DMS153 (cell line): ENCODE data around the gene LBHD2.
A peak's percentile ranks its signal among the peaks of the same experiment; 100 is the strongest.

Experiments used
- DNase-seq: peaks from one replicate; lab custom pipeline; 2025; lab: John Stamatoyannopoulos, UW

Gene LBHD2

DNA sequence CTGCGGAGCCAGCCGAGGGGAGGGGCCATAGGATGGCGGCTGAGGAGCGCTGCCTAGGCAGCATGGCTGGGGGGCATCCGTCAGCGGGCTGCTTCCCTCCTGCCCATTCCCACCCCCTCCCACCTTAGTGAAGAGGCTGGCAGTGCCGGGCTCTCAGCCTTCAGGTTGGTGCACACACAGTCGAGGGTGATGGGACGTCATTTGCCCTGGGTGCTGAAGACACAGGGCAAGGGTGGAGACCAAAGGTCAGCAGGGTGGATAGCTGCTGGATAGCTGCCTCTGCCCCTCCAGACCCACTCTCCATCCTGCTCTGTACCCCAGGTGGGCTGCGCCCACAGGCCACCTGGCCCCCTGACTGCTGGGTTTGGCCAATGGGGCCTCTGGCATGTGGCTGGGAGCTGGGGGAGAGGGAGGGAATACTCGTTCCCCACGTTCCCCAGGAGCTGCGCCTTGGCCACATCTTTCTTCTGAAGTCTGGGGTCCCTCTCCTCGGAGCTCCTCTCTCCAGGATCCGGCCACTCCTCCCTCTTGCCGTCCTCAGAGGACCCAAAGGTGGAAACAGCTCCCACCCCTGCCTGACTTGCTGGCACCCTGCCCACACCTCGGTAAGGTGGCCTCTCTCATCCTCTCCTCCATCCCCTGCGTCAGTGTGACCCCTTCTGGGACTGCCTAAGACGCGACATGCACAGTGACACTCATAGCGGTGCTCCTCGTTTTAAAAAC is 15.5 kb upstream of the LBHD2 start:
- DNase-seq = no peak

DNA sequence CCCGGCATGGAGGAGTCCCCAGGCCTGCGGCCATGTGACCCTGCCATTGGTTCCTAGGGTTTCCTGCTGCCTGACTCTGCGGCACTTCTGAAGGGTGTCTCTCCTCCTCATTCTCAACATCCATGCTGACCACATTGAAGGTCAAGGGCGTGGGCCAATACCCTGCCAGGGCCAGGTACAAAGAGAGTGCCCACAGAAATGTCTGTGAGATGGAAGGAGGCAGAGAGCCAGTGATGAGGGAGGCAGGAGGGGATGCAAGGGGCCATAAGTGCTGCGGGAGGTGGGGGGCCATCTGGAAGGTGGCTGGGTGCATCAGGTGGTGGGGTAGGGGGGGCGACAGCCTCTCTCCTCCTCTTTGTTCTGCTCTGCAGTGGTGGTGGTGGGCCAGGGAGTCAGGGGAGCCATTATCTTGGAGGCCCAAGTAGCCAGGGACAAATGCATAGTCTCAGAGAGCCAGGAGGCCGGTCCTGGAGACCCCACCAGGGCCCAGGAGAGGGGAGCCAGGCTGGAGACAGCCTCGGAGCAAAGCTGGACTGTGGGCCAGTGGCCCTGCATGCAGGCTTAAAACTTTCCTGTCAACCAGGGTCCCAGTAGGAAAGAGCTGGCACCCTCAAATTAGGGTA is 13.6 kb upstream of the LBHD2 start:
- DNase-seq = no peak

DNA sequence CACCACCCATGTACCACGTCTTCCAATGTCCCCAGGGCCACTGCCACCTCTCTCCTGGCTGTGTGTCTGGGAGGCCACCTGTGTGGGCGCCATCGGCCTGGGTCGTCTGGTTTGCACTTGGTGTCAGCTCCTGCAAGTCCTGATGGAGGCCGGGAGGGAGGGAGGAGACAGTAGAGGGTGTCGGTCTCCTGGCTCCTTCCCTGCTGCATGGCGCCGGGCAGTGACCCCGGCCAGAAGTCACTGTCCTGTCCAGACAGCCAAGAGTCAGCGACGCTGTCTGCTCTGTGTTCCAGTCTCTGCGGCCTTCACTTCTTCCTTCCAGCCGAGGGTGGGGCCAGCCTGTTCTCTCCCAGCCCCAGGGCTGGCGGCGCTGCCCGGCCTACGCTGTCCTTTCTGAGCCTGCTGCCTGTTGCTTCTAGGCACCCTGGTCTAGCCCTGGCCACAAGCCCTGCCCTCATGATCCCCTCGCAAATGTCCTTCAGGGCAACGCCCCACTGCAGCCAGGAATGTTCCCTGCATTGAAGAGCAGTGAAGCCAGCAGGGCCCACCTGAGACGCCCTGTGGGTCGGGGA is 13.0 kb upstream of the LBHD2 start:
- DNase-seq = no peak

DNA sequence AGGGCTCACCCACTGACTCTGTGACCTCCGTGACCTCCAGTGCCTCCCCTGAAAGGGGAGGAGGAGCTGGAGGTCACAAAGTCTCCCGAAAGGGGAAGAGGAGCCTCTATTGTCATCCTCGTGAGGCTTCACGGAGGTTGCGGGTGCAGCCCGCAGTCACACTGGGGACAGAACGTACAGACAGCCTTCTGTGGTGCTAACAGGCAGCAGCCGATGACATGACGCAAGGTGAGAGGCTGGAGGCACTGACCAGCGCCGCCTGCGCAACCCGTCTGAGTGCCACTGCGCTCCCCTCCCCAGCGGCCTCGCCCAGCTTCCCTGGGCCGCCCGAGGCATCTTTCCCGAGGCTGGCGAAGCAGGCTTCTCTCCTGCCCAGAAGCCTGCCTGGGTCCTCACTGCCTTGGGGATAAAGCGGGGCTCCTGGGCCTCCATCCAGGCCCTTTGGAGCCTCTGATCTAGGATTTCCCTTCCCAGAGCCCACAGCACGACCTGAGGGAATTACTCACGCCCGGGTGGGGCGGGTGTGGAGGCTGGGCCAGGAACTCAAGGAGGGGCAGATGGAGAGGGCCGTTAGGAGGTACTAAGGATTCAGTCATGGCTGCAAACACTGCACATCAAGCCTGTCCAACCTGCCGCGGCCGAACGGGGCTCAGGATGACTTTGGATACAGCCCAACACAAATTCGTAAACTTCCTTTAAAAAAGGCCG is 12.3 kb upstream of the LBHD2 start:
- no peak for DNase-seq

DNA sequence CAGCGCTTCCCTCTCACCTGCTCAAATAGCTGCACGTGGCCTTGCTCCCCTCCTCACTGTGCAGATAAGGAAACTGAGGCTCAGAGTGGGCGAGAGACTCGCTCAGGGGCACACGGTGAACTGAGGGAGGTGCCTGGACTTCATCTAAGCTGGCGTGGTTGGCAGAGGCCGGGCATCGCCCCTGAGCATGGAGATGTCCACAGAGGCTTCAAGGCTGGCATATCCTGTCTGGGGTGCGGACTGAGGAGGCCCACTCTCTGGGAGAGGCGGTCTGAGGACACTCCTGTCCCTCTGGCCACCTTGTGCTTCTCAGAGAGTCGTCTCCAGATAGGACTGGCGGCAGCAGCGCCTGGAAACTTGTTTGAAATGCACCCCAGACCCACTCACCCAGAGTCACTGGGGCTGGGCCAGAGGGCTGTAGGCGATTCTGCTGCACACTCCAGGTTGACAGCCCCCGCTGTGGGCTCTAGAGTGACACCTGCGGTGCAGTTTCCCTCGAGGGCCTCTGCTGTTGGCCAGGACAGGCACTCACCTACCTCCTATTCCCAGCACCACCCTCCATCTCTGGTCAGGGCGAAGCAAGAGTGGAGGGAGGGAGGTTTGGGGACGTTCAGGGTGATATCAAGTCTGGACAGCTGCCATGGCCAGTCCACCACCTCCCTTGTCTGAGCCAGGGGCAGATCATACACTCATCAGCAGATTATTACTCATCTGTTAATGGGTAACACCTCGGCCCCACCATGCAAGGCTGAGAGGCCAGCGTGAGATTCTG is 11.2 kb upstream of the LBHD2 start:
- no peak for DNase-seq

DNA sequence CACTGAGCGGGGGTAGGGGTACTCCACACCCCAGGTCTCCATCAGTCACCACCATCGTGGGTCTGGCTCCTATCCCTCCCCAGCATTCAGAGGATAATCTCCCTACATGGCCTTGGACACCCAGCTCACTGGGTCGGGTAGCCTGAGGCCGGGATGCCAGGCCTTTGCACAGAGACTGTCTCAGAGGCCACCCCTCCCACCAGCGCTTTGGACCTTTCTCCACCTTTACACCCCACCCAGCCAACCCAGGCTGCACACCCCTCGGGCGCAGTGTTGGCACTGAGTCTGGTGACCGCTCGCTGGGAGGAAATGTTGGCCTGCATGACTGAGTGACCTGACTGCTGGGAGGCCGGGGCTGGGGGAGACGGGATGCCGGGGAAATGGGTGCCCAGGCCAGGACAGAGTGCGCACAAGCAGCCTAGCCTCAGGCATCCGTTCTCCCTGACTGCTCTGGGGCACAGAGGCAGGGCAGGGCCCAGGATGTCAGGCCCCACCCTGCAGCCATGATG is 10.6 kb upstream of the LBHD2 start:
- DNase-seq = no peak

DNA sequence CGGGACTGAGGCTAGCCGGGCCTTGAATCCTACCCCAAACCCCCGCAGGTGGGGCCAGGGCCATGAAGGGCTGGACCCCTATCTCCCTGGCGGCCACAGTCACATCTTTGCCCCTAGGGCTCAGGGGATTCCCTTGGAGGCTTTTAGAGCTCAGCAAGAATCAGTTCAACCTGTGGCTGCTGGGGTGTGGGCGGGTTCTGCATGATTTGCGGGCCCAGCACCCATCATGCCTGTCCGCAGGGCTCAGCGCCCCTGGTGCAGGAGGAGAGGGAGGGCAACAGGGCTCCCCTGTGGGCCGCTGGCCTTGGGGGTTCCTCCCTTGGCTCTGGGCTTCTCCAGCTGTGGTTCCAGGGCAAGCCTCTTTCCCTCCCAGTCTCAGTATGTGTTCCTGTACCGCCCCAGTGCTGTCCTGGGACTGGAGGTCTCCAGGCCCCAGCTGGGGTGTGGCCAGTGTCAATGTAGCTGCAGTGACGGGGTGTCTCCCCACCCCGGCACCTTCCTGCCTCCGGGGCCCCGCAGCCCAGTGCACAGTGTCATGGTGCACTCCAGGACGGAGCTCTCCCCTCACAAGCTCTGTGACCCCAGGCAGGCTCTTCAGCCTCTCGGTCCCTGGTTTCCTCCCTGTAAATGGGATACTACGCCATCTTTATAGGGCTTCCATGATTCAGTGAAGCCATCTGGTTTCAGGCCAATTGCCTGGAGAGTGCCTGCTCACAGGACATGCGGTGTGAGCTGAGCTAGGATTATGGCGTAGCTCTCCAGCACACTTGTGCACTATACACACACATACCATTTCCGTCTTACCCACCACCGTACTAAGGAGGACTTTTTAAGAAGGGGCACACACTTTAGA is 9.9 kb upstream of the LBHD2 start:
- DNase-seq = no peak

DNA sequence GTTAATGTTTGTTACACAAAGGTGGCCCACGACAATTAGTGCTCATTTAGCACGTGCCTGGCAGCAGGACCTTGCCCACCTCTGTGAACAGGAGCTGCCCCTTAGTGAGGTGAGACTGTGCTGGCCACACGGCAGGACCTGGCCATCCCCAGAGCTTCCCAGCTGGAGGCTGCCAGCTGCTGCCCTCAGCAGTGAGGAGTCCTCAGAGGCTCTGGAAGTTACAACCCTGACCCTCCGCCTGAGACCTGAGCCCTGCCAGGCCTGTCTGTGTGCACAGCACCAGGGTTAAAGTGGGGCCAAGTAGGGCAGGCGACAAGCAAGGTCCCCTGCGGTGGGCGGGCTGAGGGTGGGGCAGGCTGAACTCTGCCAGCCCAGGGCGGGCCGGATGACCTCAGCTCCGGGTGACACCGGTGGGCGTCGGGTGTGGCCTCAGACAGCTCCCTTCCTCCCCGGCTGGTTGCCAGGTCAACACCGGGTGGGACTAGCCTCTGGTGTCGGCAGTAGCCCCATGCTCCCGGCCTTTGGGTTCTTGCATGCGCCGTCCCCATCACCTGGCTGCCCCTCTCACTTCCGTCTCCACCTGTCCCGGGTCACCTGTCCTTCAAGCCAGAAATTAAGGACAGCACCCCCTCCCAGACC is 9.2 kb upstream of the LBHD2 start:
- no peak for DNase-seq

DNA sequence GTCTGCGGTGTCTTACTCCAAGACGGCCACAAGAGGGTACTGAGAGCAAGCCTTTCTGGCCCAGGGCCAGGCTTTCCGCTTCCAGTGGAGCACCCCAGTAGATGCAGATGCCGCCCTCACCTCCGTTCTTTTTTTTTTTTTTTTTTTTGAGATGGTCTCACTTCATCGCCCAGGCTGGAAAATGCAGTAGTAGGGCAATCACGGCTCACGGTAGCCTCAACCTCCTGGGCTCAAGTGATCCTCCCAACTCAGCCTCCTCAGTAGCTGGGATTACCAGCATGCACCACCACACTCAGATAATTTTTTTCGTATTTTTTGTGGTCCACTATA is 5.6 kb upstream of the LBHD2 start:
- peak; percentile 18 for DNase-seq

DNA sequence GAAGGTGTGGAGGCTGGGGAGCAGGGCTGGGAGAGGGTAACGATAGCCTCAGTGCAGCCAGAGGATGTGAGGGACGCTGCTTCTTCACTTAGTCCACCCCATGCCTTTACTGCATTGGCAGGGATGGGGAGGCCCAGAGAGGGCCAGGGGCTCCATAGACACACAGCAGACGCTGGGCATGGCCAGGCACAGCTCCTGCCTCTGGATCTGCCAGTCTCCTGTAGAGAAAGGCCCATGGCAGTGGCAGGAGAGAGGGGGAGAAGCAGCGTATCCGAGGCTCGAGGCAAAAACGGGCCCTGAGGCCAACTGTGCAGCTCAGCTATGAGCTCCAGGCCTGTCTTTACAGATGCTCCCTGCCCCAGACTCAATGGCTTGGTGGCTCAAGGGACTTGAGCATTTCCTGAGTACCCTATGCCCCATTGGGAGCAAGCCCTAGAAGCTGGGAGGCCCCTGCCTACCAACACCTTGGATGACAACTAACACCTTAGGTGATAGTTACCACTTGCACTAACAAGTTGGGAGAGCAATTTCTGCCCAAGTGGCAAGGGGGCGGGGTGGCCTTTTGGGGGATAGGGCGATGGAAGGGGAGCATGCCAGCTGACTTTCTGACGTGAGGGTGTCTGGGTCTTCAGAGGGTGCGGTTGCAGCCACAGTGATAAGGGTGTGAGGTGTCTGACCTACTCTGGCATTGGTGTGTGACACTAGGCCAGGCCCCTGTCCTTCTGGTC is 5.0 kb upstream of the LBHD2 start:
- no peak for DNase-seq

DNA sequence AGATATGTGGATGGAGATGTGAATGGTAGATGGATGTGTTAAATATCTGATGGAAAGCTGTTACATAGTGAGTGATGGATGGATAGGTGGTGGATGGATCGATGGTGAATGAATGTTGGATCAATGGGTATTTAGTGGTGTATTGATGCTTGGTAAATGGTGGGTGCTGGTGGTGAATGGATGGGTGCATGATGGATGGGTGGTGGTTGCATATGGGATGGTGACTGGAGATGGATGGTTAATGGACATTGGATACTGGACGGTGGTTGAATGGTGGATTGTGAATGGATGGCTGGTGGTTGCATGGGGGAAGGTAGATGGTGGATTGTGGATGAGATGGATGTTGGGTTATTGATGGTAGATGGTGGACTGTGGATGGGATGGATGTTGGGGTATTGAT is 2.1 kb upstream of the LBHD2 start:
- no peak for DNase-seq

DNA sequence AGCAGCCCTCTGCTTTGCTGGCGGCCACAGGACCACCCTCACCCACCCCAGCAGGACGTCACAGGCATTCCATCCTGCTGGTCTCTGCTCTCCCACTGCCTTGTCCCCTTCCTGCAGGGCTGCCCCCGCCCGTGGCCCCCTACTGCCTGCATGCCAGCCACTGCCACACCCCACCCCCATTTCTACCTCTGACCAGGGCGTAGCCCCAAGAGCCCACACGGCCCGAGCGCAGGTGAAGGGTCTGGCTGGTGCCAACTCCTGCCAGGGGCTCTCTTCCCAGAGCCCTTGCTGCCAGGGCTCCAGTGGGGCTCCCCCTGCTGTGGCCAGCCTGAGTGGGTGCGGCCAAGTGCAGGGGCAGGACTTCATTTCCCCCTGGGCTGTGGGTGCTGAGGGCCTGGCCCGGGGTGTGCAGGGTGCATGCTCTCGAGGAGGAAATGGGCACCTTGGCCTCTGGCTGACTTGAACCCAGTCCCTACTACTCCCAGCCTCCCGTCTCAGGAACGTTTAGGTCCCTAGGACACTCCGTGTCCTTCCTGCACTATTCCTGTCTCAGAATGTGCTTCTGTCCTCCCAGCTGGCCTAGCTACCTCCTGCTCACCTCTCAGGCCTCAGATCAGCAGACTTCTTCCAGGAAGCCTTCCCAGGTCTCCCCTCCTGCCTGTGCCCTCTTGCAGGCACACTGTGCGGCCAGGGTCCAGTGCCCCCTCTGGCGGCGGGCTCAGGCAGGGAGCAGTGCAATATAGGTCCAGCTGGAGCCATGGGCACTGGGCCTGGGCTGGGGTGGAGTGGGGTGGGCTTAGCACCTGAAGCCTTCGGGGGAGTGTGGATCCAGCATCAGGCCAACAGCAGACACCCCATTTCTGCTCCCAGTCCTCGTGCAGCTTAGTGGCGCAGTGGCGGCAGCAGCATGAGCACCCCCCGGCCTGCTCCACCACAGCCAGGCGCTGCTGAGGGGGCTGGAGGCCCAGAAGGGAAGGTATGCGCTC is 1.4 kb downstream of the LBHD2 start:
- no peak for DNase-seq

DNA sequence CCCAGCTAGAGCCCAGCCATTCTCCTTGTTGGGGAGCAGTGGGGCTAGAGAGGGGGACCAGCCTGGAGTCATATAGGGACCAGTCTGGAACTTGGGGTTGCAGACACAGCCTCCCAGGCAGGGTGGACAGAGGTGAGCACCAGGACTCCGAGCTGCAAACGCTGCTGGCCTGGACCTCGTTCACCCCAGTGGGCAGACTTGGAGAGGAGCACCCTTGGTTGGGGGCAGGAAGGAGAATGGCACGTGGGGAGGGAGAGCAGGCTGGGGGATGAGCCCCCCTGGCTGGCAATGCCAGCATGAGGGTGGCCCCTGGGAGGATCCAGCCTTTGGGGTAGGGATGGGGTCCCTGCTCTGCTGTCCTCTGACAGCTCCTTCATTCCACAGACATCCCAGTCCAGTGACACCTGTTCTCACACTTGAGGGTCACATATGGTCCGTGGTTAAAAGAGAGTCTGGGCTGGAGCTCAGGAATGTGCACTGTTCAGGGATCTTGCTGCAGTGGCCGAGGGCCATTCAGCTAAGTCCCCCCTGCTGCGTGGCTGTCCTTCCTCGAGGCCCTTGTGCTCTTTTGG is 2.8 kb downstream of the LBHD2 start:
- DNase-seq = no peak

DNA sequence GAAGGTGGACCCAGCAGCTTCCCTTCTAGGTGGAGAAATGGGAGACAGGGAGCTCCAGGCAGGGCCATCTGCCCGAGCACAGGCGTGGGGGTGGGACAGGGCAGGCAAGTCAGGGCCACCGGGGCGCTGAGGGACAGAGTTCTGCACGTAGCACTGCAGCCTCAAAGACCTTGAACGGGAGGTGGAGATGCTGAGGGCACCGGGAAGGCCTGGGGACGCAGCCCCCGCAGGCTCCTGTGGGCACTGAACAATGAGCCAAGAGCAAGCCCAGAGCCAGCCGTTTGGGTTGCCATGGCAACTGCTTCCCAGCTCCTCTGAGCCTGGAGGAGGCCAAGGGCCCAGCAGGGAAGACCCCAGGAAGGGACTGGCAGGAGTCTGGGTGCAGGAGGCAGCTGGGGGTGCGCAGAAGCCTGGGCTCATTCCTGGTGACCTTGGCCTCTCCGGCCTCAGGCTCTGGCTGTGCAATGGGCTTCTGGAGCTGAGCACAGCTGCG is 3.4 kb downstream of the LBHD2 start:
- DNase-seq = no peak

DNA sequence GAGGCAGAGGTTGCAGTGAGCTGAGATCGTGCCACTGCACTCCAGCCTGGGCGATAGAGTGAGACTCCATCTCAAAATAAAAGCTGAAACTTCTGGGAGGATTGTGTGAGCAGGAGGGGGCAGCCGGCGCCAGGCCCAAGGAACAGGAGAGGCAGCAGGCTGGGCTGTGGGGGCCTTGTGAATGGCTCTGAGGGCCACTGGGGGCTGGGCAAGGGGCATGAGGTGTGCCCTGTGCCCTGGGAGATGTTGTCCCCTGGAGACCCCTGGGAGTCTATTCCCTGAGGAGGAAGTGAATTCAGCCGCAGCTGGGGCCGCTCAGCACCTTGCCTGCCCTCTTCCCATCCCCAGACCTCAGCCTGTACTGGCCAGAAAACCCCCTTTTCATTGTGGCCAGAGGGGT is 4.9 kb downstream of the LBHD2 start:
- no peak for DNase-seq

DNA sequence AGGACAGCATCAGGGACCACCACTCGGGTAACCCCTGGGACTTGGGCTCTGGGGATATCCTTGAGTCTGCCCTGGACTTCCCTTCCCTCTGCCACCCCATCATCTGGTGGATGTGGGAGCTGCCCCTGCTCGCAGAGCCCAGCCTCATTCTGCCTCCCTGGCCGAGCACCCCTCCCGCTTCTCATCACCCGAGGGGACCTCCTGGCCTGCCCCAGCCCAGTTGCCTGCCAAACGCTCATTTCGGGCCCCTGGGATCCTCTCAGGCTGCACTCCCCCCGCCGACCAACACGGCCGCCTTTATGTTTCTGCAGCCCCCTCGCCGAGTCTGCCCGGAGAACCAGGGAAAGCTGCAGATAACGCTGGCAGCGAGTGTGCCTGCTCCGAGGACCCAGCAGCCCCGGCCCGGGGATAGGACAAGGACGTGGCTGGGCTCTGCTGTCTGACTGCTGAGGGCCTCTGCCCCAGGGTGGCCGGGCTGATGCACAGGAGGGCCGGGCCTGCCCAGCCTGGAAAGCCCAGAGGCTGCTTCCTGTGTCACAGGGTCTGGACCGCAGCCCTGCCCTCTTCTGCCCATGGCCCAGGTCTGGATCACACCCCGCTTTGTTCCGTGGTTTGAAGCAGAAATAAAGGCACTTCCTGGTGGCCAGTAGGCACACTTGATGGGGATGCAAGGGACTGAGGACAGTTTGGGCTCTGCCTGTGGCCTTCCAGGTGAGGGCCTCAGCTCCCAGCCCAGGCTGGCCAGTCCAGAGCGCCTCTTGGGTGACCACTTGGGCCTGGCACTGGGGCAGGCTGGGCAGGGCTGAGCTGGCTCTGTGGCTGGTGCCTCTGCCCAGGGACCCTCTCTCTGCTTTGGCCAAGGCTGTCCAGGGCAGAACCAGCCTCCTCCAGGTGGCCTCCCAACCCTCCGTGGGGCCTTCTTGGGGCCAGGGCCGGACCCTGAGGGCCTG is 5.7 kb downstream of the LBHD2 start:
- DNase-seq = no peak

DNA sequence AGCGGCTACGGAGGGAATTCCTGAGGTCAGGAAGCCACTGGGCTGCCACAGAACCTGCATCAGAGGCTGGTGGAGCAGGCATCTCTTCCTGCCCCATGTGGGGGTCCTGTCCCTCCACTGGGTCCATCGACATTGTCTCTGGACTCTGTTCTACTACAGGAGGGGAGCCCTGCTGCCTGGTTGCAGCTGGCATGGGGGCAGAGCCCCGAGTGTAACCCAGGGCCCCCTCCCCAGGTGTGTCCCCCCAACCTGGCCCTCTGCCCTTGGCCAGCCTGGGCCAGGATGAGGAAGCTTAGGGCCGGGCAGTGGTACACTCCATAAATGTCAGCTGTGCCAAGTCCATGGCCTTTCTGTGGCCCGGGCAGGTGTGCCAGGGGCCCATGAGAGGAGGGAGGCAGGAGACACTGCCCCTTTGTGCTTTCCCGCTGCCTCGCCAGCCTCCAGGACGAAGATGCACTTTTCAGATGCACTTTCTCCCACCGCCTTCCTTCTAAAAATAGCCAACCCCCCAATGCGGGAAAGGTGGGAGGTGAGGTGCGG is 6.5 kb downstream of the LBHD2 start:
- no peak for DNase-seq
